ENCODE data around the gene MMP1.

- TF ChIP-seq CTCF (IDR thresholded peaks at IDR 0.05; ENCODE audit: low read length) (no peak), EZH2 (IDR thresholded peaks at IDR 0.05; ENCODE audit: borderline replicate concordance, low read length) (no peak)
Observed at GRCh38 chr11:102806296-102806695, 8.3 kb upstream of the MMP1 start.

All from OCI-LY1 (cell line).